Measurements from ENCODE around the gene ASB5.

Gene ASB5

DNA sequence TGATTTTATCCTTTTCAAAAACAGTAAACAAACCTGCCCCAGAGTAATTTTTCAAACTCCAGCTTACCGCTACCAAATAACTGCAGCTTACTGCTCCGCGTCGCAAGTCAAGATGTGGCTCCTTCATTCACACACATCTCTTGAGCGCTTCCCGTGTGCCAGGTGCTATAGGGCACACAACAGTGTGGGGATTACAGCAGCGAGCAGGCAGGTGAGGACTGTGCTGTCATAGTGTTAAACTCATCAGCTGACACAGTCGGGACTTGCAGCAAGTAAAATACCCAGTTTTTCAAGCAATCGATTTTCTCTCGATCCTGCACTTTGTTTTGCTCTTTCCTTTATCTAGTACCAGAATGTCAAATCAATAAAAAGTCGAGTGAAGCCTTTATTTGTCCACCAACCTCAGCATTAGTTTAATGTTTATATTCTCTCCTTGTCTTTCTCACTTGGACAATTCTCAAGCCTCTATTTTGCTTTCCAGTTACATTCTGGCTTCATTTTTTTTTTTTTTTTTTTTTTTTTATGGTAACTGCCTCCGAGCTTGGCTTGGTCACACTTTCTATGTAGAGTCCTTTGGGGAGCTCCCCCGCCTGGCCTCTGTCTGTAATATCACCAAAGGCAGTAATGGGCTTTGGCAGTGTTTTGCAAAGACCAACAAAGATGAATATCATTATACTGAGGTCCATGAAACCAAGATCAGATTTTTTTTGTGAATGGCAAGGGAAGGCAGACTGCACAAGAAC is 8.3 kb upstream of the ASB5 start:
- DNase-seq (ENCODE audit: low spot score): peak; percentile 81

DNA sequence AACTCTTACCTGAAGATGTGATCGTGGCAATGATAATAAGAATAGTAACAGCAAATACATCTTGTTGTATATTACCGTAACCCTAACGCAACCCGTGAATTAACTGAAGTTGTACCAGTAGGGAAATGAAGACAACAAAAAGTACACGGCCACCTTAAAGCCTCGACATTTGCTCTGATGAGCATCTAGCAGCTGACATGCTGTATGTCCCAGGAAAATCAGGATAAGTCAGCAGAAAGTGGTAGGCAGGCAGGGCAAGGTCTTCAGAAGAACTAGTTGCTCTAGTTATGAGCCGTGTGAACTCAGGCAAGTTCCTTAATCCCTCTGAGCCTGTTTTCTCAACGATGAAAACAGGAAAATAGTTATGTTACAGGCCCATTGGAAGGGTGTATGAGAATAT is 7.7 kb upstream of the ASB5 start:
- DNase-seq (ENCODE audit: low spot score): no peak

DNA sequence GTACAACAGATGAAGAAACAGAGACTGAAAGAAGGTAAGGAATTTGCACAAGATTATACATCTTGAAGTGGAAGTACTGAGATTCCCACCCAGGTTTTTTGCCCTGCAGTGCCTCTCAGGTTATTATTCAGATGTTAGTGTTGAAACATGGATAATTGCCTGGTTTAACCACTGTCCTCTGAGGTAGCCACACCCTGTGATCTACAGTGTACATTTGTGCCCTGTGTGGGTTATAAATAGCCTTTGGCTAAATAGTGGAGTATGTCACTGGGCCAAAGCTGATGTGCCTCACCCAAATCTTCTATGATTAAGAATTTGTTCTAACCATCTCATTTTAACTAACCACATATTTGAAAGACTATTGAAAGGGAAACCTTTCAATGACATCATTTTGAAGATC is 5.4 kb upstream of the ASB5 start:
- peak; percentile 56 for DNase-seq (ENCODE audit: low spot score)

DNA sequence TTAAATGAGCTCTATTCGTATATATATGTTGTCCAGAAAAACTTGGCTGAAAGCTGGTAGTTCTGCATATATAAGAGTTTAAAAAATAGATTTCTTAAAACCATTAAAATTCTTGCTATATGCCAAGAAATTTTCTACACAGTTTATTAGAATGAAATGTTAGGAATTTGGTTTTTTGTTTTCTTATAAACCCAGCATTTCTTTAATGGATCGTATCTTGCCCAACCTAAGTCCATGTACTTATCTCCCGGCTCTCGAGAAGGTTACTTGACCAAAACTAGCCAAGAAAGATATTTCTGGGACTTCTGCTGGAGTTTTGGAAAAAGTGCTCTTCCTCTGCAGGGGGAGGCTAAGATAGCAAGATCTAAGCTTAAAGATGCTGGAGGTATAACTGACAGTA is 4.7 kb upstream of the ASB5 start:
- no peak for DNase-seq (ENCODE audit: low spot score)

DNA sequence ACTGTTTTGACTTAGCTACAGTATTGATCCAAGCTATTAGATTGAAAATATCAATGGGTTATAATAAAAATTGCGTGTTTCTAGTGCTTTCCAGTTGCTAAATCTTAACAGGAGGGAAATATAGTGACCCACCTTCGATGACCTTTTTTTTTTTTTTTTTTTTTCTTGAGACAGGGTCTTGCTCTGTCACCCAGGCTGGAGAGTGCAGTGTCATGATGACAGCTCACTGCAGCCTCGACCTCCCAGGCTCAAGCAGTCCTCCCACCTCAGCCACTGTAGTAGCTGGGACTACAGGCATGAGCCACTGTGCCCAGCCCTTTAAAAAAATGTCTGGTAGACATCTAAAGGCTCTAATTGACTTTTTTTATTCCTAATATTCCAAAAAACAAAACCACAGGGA is 3.8 kb upstream of the ASB5 start:
- DNase-seq (ENCODE audit: low spot score): no peak

DNA sequence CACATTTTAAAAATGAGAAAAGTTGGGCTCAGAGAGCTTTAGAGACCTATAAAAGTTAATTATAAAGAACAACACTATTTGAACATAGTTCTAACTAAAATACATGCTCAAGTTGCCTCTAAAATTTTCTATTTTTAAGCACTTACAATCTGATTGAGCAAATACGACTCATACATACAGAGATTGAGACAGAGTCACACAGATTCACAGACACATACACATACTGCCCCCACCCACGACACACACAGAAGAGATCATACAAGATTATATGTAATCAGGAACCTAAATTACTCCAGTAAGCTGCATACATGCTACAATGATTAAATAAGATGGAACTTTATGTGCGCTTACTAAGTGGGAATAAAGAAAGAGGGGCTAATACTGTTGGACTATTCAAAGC is 2.7 kb upstream of the ASB5 start:
- DNase-seq (ENCODE audit: low spot score): no peak

DNA sequence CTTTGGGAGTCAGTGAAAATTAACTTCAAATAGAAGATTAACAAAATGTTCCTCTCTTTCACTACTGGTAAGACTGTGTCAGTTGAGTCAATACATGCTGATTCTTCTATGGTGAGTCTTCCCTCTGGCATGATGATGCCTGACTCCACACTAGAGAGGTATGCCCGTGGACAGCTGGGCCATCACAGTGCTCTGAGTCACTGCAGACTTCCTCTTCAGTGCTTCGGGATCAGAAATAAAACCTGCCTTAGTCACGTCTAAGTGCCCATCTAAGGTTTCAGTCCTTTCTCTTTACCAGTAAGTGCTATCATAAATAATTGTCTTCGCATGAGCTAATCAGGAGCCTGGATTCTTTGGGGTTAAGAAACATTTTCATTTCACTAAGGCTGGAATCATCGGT is 1.6 kb upstream of the ASB5 start:
- DNase-seq (ENCODE audit: low spot score): peak; percentile 85

DNA sequence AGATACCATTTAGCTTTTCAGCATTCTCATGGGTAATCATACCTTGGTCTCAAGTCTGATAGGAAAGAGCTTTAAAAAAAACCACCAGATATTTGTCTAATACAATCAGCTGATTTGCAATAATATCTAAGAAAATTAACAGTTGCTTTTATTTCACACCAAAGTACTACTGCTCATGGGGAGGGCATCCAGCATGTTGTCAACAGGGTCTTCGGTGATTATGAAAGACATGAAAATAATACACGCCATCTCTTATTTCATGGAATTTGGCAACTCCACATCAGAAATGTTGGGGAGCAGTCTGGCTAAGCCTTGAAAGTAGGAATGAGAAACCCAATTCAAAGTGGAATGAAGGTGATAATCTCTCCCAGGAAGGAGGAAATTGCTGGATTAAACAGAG is 3.0 kb downstream of the ASB5 start:
- no peak for DNase-seq (ENCODE audit: low spot score)

DNA sequence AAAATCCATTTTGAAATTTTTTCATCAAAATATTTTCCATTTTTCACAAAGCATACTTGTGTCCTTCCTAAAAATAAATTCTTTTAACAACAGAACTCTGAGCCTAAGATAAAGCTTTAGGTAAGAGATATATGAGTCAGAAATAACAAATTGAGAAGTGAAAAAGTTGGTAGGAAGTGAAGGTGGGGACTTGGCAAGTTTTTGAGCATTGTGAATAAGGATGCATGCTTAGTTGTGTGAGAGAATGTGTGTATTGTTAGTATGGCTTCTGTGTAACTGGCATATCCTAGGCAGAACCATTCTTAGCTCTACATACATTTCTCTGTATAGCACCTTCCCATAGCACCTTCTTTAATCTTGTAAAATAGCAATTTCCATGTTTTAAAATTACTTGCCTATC is 6.8 kb downstream of the ASB5 start:
- DNase-seq (ENCODE audit: low spot score): no peak

DNA sequence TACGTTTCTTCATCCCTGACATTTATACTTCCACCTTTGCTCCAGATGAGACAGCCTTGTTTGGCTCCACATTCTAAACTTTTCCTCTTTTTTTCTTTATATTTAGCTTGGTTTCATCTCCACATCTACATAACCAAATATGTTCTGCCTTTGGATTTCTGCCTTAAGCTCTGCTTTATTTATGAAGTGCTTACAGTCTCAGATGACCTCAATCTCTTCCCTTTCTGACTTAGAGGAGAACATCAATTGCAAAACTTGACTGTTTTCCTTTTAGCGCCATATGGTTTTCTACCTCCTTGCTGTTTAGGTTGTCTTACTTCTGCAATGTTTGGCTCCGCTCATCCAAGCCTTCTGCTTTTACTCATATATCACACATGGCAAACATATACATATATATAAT is 7.5 kb downstream of the ASB5 start:
- DNase-seq (ENCODE audit: low spot score): no peak

DNA sequence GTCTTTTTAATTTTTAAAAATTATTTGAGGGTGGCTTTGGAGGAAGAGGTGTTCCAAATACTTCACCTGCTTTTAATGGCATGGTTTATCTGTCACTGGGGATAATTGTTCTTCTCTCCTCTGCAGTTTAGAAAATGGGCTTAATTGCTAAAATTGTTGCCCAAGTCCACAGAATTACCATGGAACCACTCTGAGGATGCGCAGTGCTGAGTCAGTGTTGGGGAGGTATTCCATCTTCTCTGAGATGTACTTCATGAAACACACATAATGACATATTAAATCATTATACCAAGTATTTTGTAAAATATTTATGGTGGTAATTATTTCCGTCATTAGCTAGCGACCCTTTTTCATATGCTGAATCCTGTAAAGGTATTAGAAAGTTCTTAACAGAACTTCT is 8.0 kb downstream of the ASB5 start:
- no peak for DNase-seq (ENCODE audit: low spot score)

DNA sequence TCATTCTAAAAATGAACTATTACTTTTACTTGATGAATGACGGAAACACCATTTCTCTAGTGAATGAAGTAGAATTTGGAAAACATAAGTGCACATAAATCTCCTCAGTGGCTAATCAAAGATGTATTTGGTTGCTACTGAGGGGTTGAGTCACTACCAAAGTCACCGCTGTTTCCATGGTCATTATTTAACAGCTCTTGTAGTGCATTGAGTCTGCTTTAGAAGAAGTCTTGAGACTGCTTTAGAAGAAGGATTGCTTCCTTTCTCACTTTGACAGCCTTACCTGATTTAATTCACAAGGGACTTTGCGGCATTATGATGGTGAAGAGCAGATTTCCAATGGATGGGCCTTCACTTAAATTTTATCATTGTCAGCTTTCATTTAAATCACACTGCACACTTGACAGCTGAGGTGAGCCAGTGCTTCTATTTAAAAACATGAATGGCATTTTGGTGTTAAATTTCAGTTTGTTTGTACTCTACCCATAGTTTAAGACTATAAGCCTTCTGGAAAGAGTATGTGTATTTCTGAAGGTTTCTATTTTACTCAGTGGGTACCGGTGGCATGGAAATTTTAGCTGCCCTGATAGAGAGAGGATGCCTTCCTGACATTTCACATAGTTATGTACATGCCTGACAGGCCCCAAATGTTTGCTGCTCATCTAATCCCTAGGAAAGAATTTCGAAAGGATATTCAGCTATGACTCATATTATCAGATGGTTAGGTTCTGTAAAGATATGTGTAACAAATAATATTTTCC is 9.5 kb downstream of the ASB5 start:
- peak; percentile 71 for DNase-seq (ENCODE audit: low spot score)

DNA sequence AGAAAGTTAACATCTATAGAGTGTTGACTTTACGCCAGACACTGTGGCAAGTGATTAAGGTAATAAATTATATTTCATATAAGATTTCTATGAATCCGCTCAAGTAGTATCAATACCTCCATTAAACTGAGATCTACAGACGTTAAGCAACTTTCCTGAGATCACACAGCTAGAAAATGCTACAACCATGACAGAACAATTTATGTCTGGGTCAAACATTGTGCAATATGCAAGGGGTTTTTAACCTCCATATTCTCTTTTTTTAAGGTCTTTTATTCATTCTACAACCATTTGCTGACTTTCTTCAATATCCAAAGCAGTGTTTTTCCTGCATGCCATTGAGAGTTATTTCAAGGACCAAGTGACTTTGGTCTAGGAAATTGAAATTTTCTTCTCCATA is 10.9 kb downstream of the ASB5 start:
- DNase-seq (ENCODE audit: low spot score): no peak

DNA sequence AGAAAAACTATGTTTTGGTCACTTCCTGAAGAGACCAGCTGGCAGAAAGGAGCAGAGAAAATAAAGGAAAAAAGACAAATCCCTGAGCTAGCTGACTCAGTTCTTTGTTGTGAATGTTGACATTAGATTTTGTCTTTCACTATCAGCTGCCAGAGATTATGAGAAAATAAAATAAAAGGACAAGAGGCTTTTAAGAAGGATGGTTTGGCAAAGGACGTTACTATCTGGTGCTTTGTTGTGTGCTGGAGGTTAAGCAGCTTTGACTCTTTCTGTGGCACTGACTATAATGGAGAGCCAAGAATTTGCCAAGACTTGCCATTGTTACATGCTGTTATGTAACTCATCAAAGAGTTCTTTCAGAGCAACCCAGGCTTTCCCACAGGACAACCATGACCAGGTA is 12.1 kb downstream of the ASB5 start:
- no peak for DNase-seq (ENCODE audit: low spot score)

DNA sequence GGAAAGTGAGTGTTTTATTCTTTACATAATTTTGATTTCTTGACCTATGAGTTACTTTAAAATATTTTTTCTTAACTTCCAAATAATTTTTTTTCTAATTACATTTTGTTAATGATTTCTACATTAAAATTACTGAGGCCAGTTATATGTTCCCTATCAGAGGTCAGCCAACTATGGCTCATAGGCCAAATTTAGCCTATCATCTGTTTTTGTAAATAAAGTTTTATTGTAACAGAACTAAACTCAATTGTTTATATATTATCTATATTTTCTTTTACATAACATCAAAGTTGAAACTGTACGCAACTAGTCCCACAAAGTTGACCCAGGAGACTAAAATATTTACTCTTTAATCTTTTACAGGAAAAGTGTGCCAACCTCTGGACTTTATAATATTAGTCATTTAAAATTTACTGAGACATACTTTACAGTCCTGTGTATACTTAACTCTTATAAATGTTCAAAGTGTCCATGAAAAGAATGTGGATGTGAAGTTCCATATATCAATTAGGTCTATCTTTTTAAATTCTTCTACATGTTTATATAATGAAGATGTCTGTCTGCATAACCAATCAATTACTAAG is 26.2 kb downstream of the ASB5 start:
- DNase-seq (ENCODE audit: low spot score): no peak

DNA sequence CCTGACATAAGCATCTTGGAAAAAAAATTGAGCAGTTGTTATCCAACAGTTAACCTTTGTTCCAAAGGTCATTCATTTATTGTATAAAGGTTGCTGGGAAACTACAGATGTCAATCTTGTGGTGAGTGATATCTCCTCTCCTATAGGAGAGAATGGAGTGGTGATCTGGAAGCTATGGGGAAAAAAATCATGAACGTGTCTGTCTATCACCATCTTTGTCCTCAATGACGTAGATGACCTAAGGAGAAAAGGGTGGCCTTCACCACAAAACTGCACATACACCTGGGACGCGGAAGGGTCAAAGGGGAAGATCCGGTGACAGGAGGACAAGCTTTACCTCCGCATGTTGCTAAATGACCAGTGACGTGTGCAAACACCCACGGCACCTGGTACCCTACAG is 27.3 kb downstream of the ASB5 start:
- no peak for DNase-seq (ENCODE audit: low spot score)

DNA sequence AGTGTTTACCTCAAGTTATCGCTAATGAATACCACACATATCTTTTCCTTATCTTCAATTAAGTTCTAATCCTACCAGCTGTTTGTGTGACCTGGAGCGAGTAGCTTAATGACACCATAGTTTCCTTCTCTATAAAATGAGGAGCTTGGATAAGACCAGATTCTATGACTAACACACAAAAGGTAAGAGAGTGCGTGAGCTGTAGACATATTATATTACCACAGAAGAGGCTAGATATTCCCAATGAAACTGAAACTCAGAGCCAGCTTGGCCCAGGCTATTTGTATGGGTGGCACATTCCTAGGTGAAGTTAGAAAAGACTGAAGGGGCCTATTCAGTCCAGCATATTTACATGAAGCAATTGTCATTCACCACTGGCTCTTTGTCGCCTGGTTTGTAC is 30.2 kb downstream of the ASB5 start:
- DNase-seq (ENCODE audit: low spot score): no peak

DNA sequence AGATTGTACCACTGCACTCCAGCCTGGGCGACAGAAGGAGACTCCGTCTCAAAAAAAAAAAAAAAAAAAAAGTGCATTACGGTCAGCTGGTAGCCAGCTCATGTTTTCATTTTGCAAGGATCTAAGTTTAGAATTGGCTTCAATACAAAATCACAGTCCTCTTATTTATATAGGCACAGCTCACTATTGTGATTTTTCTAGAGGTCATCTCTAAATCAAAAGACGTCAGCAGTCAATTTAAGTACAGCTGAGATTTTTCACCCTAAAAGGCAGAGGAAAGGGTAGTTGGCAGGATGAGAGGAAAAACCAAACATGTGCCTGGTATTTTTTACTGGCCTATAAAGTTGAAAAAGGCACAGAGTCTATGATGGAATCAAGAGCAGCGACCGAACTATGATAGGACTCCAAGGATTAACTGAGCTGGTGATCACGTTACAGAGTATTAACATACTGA is 30.8 kb downstream of the ASB5 start:
- peak; percentile 21 for DNase-seq (ENCODE audit: low spot score)

DNA sequence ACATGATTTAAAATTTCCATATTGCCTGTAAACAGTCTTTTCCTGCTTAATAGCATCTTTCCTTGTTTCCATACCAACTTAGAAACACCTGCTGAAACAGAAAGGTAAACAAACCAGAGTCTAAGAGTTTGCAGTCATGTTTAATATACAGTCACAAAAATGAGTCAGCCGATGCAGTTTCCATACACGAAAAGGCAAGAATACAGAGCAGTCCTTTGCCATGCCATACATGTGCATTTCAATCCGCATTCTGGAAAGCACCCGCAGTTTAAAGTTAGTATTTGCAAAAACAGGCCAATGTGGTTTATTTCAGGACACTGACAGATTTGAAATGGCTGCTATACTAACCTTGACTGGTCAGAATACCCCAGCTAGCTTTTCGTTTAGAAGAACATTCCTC is 32.1 kb downstream of the ASB5 start:
- DNase-seq (ENCODE audit: low spot score): no peak

DNA sequence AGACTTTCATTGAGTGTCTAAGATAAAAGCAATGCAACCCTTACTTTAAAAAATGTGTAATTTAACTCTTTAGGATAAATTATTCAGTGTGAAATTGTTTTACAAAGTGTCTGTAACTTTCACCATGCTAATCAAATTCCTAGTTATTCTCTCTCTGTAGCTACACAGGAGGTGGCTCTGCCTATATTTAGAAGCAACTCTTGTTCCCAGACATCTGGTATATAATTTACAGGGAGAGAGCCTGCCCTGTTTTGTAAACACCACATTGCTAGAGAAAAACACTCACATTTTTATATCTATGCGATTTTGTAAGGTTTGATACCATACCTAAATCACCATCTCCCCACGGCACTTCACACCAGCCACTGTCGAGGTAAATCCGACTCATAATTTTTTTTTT is 38.2 kb downstream of the ASB5 start:
- DNase-seq (ENCODE audit: low spot score): no peak

DNA sequence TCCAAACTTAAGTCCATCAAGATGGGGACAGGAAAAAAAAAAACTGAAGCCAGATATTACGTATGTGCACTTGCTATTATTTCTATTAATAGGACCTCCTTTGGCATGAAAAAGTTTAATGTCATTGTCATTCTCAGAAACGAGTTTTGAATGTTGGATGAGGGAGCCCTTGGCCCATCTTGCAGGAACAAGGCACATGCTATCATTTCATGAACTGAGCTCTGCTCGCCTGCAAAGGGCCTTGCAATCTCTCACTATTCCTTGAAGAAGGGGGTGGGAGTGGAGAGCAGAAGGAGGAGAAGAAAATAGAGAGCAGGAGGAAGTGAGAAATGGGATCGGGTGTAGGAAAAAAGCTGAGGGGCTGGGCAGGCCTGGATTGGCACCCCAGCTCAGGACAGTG is 39.4 kb downstream of the ASB5 start:
- no peak for DNase-seq (ENCODE audit: low spot score)

DNA sequence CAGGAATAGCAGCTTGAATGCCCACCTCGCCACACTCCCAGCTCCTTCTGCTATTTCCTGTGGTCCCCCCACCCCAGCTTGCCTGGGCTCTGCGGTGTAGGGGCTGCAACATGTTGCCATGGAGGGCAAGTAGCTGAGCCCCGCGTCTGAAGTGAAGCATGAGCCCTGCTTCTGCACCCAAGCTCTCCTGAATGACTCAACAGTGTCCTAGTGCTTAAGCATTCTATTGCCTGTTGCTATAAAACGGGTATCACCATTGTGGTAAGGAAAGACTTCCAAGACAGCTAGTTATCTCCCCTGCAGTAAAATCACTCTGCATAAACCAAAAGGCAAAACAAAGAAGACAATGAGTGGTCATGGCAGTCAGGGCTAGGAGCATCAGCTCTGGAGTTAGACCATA is 42.3 kb downstream of the ASB5 start:
- DNase-seq (ENCODE audit: low spot score): no peak

DNA sequence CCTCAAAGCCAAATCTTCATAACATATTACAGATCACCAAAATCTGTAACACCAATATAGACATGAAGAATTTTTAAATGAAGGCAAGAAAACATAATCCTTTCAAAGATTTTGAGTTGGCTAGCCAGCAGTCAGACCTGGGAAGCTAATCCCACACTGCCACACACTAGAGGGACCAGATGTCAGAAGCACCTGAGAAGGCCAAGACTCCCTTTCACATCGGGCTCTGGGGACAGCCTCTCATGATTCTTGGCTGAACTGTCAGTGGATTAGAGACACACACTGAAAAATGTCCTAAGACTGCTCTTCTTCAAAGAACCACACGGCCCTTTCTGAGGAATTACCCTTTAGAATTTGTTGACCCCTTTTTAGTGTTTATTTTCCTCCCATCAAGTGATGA is 45.5 kb downstream of the ASB5 start:
- DNase-seq (ENCODE audit: low spot score): no peak

DNA sequence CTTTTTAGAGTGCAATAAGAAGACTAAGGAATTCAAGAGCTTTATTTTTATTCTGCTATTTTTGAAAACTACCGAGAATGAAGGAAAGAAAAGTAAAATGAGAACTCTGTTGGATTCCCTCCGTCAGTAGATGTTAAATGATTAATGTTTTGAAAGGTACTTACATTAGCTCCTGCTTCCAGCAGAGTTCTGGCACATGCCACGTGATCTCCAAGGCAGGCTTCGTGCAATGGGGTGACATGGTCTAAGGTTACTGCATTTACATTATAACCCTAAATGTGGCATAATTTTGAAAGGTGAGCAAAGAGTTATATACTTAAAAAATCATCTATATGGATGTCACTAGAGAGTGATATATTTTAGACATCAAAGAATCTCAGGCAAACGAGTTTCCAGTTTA is 46.9 kb downstream of the ASB5 start:
- DNase-seq (ENCODE audit: low spot score): no peak
